Liver (tissue), 9 donors: ENCODE data around the gene PELO. TPM values are rescaled to one million over a fixed set of nuclear protein-coding genes. Genes with fewer than 3 reads are reported as not detected.
A peak's percentile ranks its signal among the peaks of the same experiment; 100 is the strongest.

Experiments used
- DNase-seq: peaks from one replicate; pipeline ENCODE4 v3.0.0-alpha.2; 2017; ENCODE audit warnings: low spot score
- H3K27ac ChIP-seq, 2 donors: one replicate each; pipeline ENCODE4 v1.7.0; 2013; ENCODE audit warnings: inconsistent platforms in 2 of 2, low read length in 2 of 2, control low read depth in 1 of 2, low read depth in 1 of 2, mild to moderate bottlenecking in 1 of 2
- H3K27me3 ChIP-seq, 4 donors: one replicate each; pipeline versions ENCODE4 v1.6.1 to v1.7.0; 2013; ENCODE audit warnings: low read length in 3 of 4, inconsistent platforms in 1 of 4, mild to moderate bottlenecking in 1 of 4, moderate library complexity in 1 of 4; ENCODE audit not compliant: control insufficient read depth in 4 of 4, insufficient read depth in 4 of 4
- H3K36me3 ChIP-seq, 4 donors: one replicate each; pipeline versions ENCODE4 v1.6.1 to v1.7.0; 2013; ENCODE audit warnings: low read length in 3 of 4, mild to moderate bottlenecking in 3 of 4, low read depth in 1 of 4, moderate library complexity in 1 of 4; ENCODE audit not compliant: control insufficient read depth in 4 of 4, insufficient read depth in 3 of 4
- H3K4me1 ChIP-seq, 4 donors: one replicate each; pipeline versions ENCODE4 v1.6.1 to v1.7.0; 2013; ENCODE audit warnings: low read length in 3 of 4, mild to moderate bottlenecking in 3 of 4, moderate library complexity in 1 of 4; ENCODE audit not compliant: control insufficient read depth in 4 of 4, insufficient read depth in 4 of 4
- H3K4me3 ChIP-seq, 3 donors: one replicate each; pipeline versions ENCODE4 v1.6.1 to v1.7.0; 2013; ENCODE audit warnings: low read length in 3 of 3, control low read depth in 1 of 3, low read depth in 1 of 3, mild to moderate bottlenecking in 1 of 3
- H3K9ac ChIP-seq, 2 donors: one replicate each; pipeline ENCODE4 v1.7.0; 2013; ENCODE audit warnings: low read length in 2 of 2, mild to moderate bottlenecking in 2 of 2, moderate library complexity in 2 of 2, control low read depth in 1 of 2, low read depth in 1 of 2
- H3K9me3 ChIP-seq, 4 donors: one replicate each; pipeline versions ENCODE4 v1.6.1 to v1.7.0; 2013; ENCODE audit warnings: low read length in 3 of 4; ENCODE audit not compliant: control insufficient read depth in 4 of 4
- EGR1 ChIP-seq, 2 donors: IDR thresholded peaks; 2 replicates each; pipeline ENCODE4 v1.6.1; 2016 to 2018; ENCODE audit warnings: antibody characterized with exemption in 2 of 2, low read depth in 2 of 2
- FOXA1 ChIP-seq: IDR thresholded peaks from 2 replicates; pipeline ENCODE4 v1.6.1; 2016; ENCODE audit warnings: antibody characterized with exemption
- FOXA2 ChIP-seq: IDR thresholded peaks from 2 replicates; pipeline ENCODE4 v1.6.1; 2016; ENCODE audit warnings: antibody characterized with exemption
- GABPA ChIP-seq, 2 donors: IDR thresholded peaks in 1 of 2; conservative IDR thresholded peaks in 1 of 2; 2 replicates each; pipeline ENCODE4 v1.6.1; 2016; ENCODE audit warnings: antibody characterized with exemption in 2 of 2, mild to moderate bottlenecking in 1 of 2, moderate library complexity in 1 of 2
- HNF4A ChIP-seq, 2 donors: conservative IDR thresholded peaks; 2 replicates each; pipeline ENCODE4 v1.6.1; 2016; ENCODE audit warnings: antibody characterized with exemption in 2 of 2, mild to moderate bottlenecking in 2 of 2
- HNF4G ChIP-seq: IDR thresholded peaks from 2 replicates; pipeline ENCODE4 v1.6.1; 2016; ENCODE audit warnings: antibody characterized with exemption
- JUND ChIP-seq, 2 donors: IDR thresholded peaks; 2 replicates each; pipeline ENCODE4 v1.6.1; 2016; ENCODE audit warnings: antibody characterized with exemption in 2 of 2
- NR2F2 ChIP-seq: IDR thresholded peaks from 2 replicates; pipeline ENCODE4 v1.6.1; 2016; ENCODE audit warnings: antibody characterized with exemption
- RAD21 ChIP-seq, 2 donors: IDR thresholded peaks; 2 replicates each; pipeline ENCODE4 v1.6.1; 2016; ENCODE audit warnings: antibody characterized with exemption in 2 of 2, mild to moderate bottlenecking in 2 of 2
- RXRA ChIP-seq, 2 donors: IDR thresholded peaks; 2 replicates each; pipeline ENCODE4 v1.6.1; 2017 to 2018; ENCODE audit warnings: antibody characterized with exemption in 2 of 2, mild to moderate bottlenecking in 1 of 2
- SP1 ChIP-seq: IDR thresholded peaks from 2 replicates; pipeline ENCODE4 v1.6.1; 2018; ENCODE audit warnings: antibody characterized with exemption, mild to moderate bottlenecking
- TAF1 ChIP-seq: conservative IDR thresholded peaks from 2 replicates; pipeline ENCODE4 v1.6.1; 2016; ENCODE audit warnings: antibody characterized with exemption, mild to moderate bottlenecking
- YY1 ChIP-seq: IDR thresholded peaks from 2 replicates; pipeline ENCODE4 v1.6.1; 2016; ENCODE audit warnings: antibody characterized with exemption, mild to moderate bottlenecking
- polyA plus RNA-seq, 2 donors: library from polyadenylated mRNA; stranded (reverse) in 1 of 2; unstranded in 1 of 2; fragments of 200-250 nt in 1 of 2; fragments of >200 nt in 1 of 2; fragmentation: Nextera tagmentation in 1 of 2; extraction: Ambion mirVana in 1 of 2; gene quantifications; one replicate each; pipeline versions ENCODE4 v1.2.1 to v1.2.3, GENCODE V29; 2013 to 2015
- total RNA-seq, 2 donors: library from RNA; depleted of rRNA; stranded (reverse); fragments of >200 nt; gene quantifications; one replicate each; pipeline ENCODE4 v1.2.3, GENCODE V29; 2014
- TF ChIP-seq, protein P1 (sequence below): IDR thresholded peaks from 2 replicates; pipeline ENCODE4 v1.6.1; 2016; ENCODE audit warnings: antibody characterized with exemption, mild to moderate bottlenecking
- TF ChIP-seq, protein P2 (sequence below): IDR thresholded peaks from 2 replicates; pipeline ENCODE4 v1.6.1; 2016; ENCODE audit warnings: antibody characterized with exemption
- TF ChIP-seq, protein P3 (sequence below): IDR thresholded peaks from 2 replicates; pipeline ENCODE4 v1.6.1; 2016; ENCODE audit warnings: antibody characterized with exemption
- TF ChIP-seq, protein P4 (sequence below): IDR thresholded peaks from 2 replicates; pipeline ENCODE4 v1.6.1; 2016; ENCODE audit warnings: antibody characterized with exemption
- TF ChIP-seq, protein P5 (sequence below): fragments of 150-350 bp; IDR thresholded peaks from 2 replicates; pipeline ENCODE4 v1.5.1; 2017; ENCODE audit warnings: improper control_type of control experiment, low read depth, low read length; ENCODE audit not compliant: missing input control
- donor health status: healthy.
- donor health status: healthy.
- donor health status: healthy.
- donor health status: healthy.
- donor health status: healthy.

PELO gene
- total and polyA plus RNA-seq, 4 donors, result 10.1 to 24.6 (median 16.5) TPM

DNA sequence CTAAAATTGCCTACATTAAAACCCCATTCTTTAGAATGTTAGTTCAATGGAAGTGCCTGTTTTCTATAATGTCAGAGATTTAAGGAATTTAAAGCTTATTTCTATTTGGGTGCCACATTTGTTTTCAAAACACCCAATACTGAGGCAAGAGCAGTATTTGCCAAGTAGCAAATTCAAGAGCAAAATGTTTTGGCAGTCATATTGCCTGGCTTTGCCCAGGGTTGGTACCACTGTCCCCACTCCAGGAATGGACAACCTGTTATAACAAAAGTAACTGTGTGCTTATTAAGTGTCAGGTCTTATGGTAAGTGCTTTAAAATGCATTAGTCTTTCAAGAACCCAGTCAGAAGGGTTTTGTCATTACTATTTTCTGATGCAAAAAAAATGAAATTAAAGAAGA lies 19.3 kb downstream of the PELO start:
- TF ChIP-seq NR2F2 (no peak), RAD21 (IDR thresholded peaks at IDR 0.05) (peak in 1 of 2 donors; percentile 21), RXRA (IDR thresholded peaks at IDR 0.05) (no peak), FOXA2 (no peak), YY1 (peak; percentile 42), SP1 (no peak), HNF4A (conservative IDR thresholded peaks at IDR 0.05) (no peak), EGR1 (IDR thresholded peaks at IDR 0.05; ENCODE audit: low read depth in 2 of 2) (no peak)
- TF ChIP-seq, protein P1, sequence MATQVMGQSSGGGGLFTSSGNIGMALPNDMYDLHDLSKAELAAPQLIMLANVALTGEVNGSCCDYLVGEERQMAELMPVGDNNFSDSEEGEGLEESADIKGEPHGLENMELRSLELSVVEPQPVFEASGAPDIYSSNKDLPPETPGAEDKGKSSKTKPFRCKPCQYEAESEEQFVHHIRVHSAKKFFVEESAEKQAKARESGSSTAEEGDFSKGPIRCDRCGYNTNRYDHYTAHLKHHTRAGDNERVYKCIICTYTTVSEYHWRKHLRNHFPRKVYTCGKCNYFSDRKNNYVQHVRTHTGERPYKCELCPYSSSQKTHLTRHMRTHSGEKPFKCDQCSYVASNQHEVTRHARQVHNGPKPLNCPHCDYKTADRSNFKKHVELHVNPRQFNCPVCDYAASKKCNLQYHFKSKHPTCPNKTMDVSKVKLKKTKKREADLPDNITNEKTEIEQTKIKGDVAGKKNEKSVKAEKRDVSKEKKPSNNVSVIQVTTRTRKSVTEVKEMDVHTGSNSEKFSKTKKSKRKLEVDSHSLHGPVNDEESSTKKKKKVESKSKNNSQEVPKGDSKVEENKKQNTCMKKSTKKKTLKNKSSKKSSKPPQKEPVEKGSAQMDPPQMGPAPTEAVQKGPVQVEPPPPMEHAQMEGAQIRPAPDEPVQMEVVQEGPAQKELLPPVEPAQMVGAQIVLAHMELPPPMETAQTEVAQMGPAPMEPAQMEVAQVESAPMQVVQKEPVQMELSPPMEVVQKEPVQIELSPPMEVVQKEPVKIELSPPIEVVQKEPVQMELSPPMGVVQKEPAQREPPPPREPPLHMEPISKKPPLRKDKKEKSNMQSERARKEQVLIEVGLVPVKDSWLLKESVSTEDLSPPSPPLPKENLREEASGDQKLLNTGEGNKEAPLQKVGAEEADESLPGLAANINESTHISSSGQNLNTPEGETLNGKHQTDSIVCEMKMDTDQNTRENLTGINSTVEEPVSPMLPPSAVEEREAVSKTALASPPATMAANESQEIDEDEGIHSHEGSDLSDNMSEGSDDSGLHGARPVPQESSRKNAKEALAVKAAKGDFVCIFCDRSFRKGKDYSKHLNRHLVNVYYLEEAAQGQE, result no peak
- Histone ChIP-seq H3K9ac (no peak overlapping the region), H3K27me3 (no peaks in the 10 kb centered on the region), H3K9me3 (no peaks in the 10 kb centered on the region), H3K27ac (peak overlapping the region in 1 of 2 donors; percentile 33), H3K4me3 (no peak overlapping the region), H3K4me1 (peaks cover 5 to 16% (median 11%) of the 10 kb centered on the region in 4 donors), H3K36me3 (peaks cover 0 to 3% (median 0%) of the 10 kb centered on the region in 4 donors)
- no peak for DNase-seq

DNA sequence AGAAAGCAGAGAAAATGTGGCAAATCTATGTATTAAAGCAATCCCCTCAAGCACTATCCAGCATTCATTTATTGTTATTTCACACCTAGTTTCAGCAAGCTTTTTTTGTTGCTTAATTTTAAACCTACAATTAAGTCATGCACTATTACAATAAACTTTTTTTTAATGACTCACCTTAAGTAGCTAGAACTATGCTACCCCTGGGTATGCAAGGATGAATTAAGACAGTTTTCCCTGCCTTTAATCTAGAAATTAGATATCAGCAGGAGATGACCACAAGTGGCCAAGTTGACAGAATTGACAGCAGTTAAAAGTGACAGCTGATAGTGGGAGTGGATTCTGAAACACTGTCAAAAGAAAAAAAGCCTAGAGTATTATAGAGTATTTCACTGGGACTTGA lies 20.0 kb downstream of the PELO start:
- peaks cover 0 to 3% (median 0%) of the 10 kb centered on the region in 4 donors for H3K36me3 ChIP-seq
- DNase-seq, result no peak

More for the DNA sequence above, 20.0 kb downstream of the PELO start:
- Histone ChIP-seq H3K4me3 (no peak overlapping the region), H3K4me1 (peaks cover 5 to 12% (median 7%) of the 10 kb centered on the region in 4 donors), H3K9me3 (no peaks in the 10 kb centered on the region), H3K27ac (no peak overlapping the region), H3K9ac (no peak overlapping the region), H3K27me3 (no peaks in the 10 kb centered on the region)
- no peak for TF ChIP-seq NR2F2
- TF ChIP-seq FOXA2, result no peak
- TF ChIP-seq, protein P2, sequence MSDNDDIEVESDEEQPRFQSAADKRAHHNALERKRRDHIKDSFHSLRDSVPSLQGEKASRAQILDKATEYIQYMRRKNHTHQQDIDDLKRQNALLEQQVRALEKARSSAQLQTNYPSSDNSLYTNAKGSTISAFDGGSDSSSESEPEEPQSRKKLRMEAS, result no peak
- no peak for TF ChIP-seq JUND (IDR thresholded peaks at IDR 0.05)
- TF ChIP-seq, protein P3, sequence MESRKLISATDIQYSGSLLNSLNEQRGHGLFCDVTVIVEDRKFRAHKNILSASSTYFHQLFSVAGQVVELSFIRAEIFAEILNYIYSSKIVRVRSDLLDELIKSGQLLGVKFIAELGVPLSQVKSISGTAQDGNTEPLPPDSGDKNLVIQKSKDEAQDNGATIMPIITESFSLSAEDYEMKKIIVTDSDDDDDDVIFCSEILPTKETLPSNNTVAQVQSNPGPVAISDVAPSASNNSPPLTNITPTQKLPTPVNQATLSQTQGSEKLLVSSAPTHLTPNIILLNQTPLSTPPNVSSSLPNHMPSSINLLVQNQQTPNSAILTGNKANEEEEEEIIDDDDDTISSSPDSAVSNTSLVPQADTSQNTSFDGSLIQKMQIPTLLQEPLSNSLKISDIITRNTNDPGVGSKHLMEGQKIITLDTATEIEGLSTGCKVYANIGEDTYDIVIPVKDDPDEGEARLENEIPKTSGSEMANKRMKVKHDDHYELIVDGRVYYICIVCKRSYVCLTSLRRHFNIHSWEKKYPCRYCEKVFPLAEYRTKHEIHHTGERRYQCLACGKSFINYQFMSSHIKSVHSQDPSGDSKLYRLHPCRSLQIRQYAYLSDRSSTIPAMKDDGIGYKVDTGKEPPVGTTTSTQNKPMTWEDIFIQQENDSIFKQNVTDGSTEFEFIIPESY, result no peak
- TF ChIP-seq HNF4G, result no peak
- TF ChIP-seq HNF4A (conservative IDR thresholded peaks at IDR 0.05), result no peak
- TF ChIP-seq SP1, result no peak
- TF ChIP-seq, protein P4, sequence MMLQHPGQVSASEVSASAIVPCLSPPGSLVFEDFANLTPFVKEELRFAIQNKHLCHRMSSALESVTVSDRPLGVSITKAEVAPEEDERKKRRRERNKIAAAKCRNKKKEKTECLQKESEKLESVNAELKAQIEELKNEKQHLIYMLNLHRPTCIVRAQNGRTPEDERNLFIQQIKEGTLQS, result no peak
- no peak for TF ChIP-seq GABPA (IDR thresholded peaks at IDR 0.05 in 1 of 2, conservative IDR thresholded peaks at IDR 0.05 in 1 of 2)
- TF ChIP-seq TAF1, result no peak
- TF ChIP-seq RAD21 (IDR thresholded peaks at IDR 0.05), result no peak
- no peak for TF ChIP-seq FOXA1
- TF ChIP-seq RXRA (IDR thresholded peaks at IDR 0.05), result no peak
- TF ChIP-seq, protein P1, result no peak
- TF ChIP-seq, protein P5, sequence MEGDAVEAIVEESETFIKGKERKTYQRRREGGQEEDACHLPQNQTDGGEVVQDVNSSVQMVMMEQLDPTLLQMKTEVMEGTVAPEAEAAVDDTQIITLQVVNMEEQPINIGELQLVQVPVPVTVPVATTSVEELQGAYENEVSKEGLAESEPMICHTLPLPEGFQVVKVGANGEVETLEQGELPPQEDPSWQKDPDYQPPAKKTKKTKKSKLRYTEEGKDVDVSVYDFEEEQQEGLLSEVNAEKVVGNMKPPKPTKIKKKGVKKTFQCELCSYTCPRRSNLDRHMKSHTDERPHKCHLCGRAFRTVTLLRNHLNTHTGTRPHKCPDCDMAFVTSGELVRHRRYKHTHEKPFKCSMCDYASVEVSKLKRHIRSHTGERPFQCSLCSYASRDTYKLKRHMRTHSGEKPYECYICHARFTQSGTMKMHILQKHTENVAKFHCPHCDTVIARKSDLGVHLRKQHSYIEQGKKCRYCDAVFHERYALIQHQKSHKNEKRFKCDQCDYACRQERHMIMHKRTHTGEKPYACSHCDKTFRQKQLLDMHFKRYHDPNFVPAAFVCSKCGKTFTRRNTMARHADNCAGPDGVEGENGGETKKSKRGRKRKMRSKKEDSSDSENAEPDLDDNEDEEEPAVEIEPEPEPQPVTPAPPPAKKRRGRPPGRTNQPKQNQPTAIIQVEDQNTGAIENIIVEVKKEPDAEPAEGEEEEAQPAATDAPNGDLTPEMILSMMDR, result no peak
- TF ChIP-seq YY1, result no peak
